HepG2 (cell line): ENCODE data around the gene RMDN2. TPM values are rescaled to one million over a fixed set of nuclear protein-coding genes. Genes with fewer than 3 reads are reported as not detected.

Source experiments
- ATAC-seq: fragments of 200-7000 bp; cut with Tn5 transposase; 3 replicates; pipeline ENCODE4 v1.9.1; 2020; ENCODE audit warnings: mild to moderate bottlenecking, moderate library complexity
- BruUV-seq: library from RNA; stranded (reverse); fragments of 400-500 nt; replicated peaks from 2 replicates; lab custom pipeline; 2021; lab: Mats Ljungman, UMichigan
- CTCF ChIA-PET: fragments of 300-600 bp; formaldehyde crosslinking; extraction: SDS; loops from one replicate; lab custom pipeline; 2021; ENCODE audit warnings: low total read pairs, inconsistent platforms, low intra/inter-chr PET ratio; lab: Yijun Ruan, JAX
- POLR2A ChIA-PET: fragments of 350-600 bp; sonication (Branson Sonifier 250); formaldehyde crosslinking; loops from one replicate; lab custom pipeline; 2020; ENCODE audit warnings: antibody characterized with exemption, inconsistent platforms; lab: Yijun Ruan, JAX
- DNase-seq: peaks from one replicate; pipeline ENCODE4 v3.0.0-alpha.2; 2015; ENCODE audit warnings: low spot score
- FAIRE-seq: peaks from 3 replicates; lab custom pipeline; 2011; peaks lifted over from hg19 to GRCh38; lab: Jason Lieb, UNC
- H2AFZ ChIP-seq: one replicate; pipeline ENCODE4 v1.6.1; 2011; ENCODE audit warnings: low read length, inconsistent platforms
- H3K27ac ChIP-seq: fragments of 300-600 bp; 3 replicates; pipeline ENCODE4 v1.8.0; 2011; ENCODE audit warnings: mixed run types, mild to moderate bottlenecking, mixed read lengths, low read length, inconsistent platforms; ENCODE audit not compliant: insufficient read depth; ENCODE audit errors: extremely low read length
- H3K27me3 ChIP-seq, 2 experiments: fragments of 200-600 bp in 1 of 2; 2 replicates in 1 of 2; 3 replicates in 1 of 2; pipeline versions ENCODE4 v1.6.0 to v1.8.0; 2011; ENCODE audit warnings: low read length in 2 of 2, mild to moderate bottlenecking in 2 of 2, moderate library complexity in 2 of 2, inconsistent platforms in 1 of 2; ENCODE audit not compliant: insufficient read depth in 2 of 2, control insufficient read depth in 1 of 2
- H3K36me3 ChIP-seq, 2 experiments: fragments of 200-600 bp in 1 of 2; replicated peaks in 1 of 2; 2 replicates in 1 of 2; 3 replicates in 1 of 2; pipeline versions ENCODE4 v1.5.1 to v1.8.0; 2011; ENCODE audit warnings: low read length in 2 of 2, inconsistent platforms in 1 of 2; ENCODE audit not compliant: insufficient read depth in 2 of 2, control insufficient read depth in 1 of 2
- H3K4me1 ChIP-seq: 2 replicates; pipeline ENCODE4 v1.5.1; 2012; ENCODE audit warnings: low read length, inconsistent platforms; ENCODE audit not compliant: insufficient read depth
- H3K4me2 ChIP-seq: 2 replicates; pipeline ENCODE4 v1.6.0; 2011; ENCODE audit warnings: low read depth, low read length, inconsistent platforms
- H3K4me3 ChIP-seq, 3 experiments: fragments of 200-600 bp in 1 of 3; sonication (generic), shearing (Covaris generic) in 1 of 3; replicated peaks in 1 of 3; 2 replicates each; pipeline ENCODE4 v1.5.1; 2011 to 2016; ENCODE audit warnings: low read length in 3 of 3, inconsistent platforms in 2 of 3, low read depth in 2 of 3, mild to moderate bottlenecking in 2 of 3, control low read depth in 1 of 3, mixed read lengths in 1 of 3; ENCODE audit not compliant: insufficient read depth in 1 of 3
- H3K79me2 ChIP-seq: one replicate; pipeline ENCODE4 v1.6.1; 2011; ENCODE audit warnings: low read length, inconsistent platforms; ENCODE audit not compliant: insufficient read depth
- H3K9ac ChIP-seq: 2 replicates; pipeline ENCODE4 v1.6.0; 2011; ENCODE audit warnings: mild to moderate bottlenecking, low read depth, low read length, inconsistent platforms; ENCODE audit not compliant: insufficient read depth
- H3K9me3 ChIP-seq: 2 replicates; pipeline ENCODE4 v1.5.1; 2012; ENCODE audit warnings: mild to moderate bottlenecking, low read length
- H4K20me1 ChIP-seq: 2 replicates; pipeline ENCODE4 v1.6.0; 2011; ENCODE audit warnings: inconsistent platforms, mild to moderate bottlenecking, low read length, moderate library complexity; ENCODE audit not compliant: insufficient read depth
- ATF1 ChIP-seq: IDR thresholded peaks from 2 replicates; pipeline ENCODE4 v1.6.1; 2016; ENCODE audit warnings: mild to moderate bottlenecking, control low read depth
- CBFB ChIP-seq: sonication (generic); formaldehyde crosslinking; IDR thresholded peaks from 2 replicates; pipeline ENCODE4 v1.4.0; 2020; ENCODE audit warnings: missing genetic modification reagents
- CEBPB ChIP-seq: IDR thresholded peaks from 2 replicates; pipeline ENCODE4 v1.6.1; 2011; ENCODE audit warnings: low read depth, low read length, improper control_type of control experiment, borderline replicate concordance
- HNRNPUL1 ChIP-seq: fragments of 200-400 bp; formaldehyde crosslinking; IDR thresholded peaks from 2 replicates; pipeline ENCODE4 v1.6.1; 2017; ENCODE audit warnings: low read depth, mild to moderate bottlenecking, low read length, moderate library complexity
- MAF1 ChIP-seq: sonication (generic); formaldehyde crosslinking; IDR thresholded peaks from 2 replicates; pipeline ENCODE4 v1.5.0; 2020; ENCODE audit warnings: missing genetic modification reagents, borderline replicate concordance
- NAIF1 ChIP-seq: sonication (generic); formaldehyde crosslinking; IDR thresholded peaks from 2 replicates; pipeline ENCODE4 v1.5.0; 2020; ENCODE audit warnings: mild to moderate bottlenecking, missing genetic modification reagents, borderline replicate concordance
- NFATC3 ChIP-seq: sonication (generic); formaldehyde crosslinking; IDR thresholded peaks from 2 replicates; pipeline ENCODE4 v1.5.1; 2020; ENCODE audit warnings: mild to moderate bottlenecking, missing genetic modification reagents
- NR2F1 ChIP-seq, 2 experiments: fragments of 450-650 bp in 1 of 2; formaldehyde crosslinking in 1 of 2; IDR thresholded peaks; 2 replicates each; pipeline versions ENCODE4 v1.5.0 to v1.6.1; 2016 to 2020; ENCODE audit warnings: mild to moderate bottlenecking in 1 of 2, missing compliant biosample characterization in 1 of 2, missing genetic modification reagents in 1 of 2, moderate library complexity in 1 of 2
- PRMT3 ChIP-seq: sonication (generic); formaldehyde crosslinking; IDR thresholded peaks from 2 replicates; pipeline ENCODE4 v1.8.1; 2022; ENCODE audit warnings: low read depth, mild to moderate bottlenecking, moderate library complexity, missing genetic modification reagents, borderline replicate concordance
- SP140L ChIP-seq: sonication (generic); formaldehyde crosslinking; IDR thresholded peaks from 2 replicates; pipeline ENCODE4 v1.4.0; 2020; ENCODE audit warnings: missing genetic modification reagents, borderline replicate concordance
- TCF7 ChIP-seq: sonication (generic); IDR thresholded peaks from 2 replicates; pipeline ENCODE4 v1.6.1; 2016; ENCODE audit warnings: antibody characterized with exemption, low read depth
- ZBTB20 ChIP-seq: sonication (generic); formaldehyde crosslinking; IDR thresholded peaks from 2 replicates; pipeline ENCODE4 v1.8.1; 2023; ENCODE audit warnings: missing genetic modification reagents, low read depth, mild to moderate bottlenecking, borderline replicate concordance
- ZNF317 ChIP-seq: sonication (generic); formaldehyde crosslinking; IDR thresholded peaks from 2 replicates; pipeline ENCODE4 v1.5.0; 2020; ENCODE audit warnings: mild to moderate bottlenecking, missing genetic modification reagents
- ZNF44 ChIP-seq: sonication (generic); formaldehyde crosslinking; IDR thresholded peaks from 2 replicates; pipeline ENCODE4 v1.5.1; 2020; ENCODE audit warnings: mild to moderate bottlenecking, missing genetic modification reagents
- ZNF446 ChIP-seq: sonication (generic); formaldehyde crosslinking; IDR thresholded peaks from 2 replicates; pipeline ENCODE4 v1.5.0; 2020; ENCODE audit warnings: mild to moderate bottlenecking, missing genetic modification reagents
- ZNF629 ChIP-seq: sonication (generic); formaldehyde crosslinking; conservative IDR thresholded peaks from 2 replicates; pipeline ENCODE4 v1.5.0; 2020; ENCODE audit warnings: missing genetic modification reagents
- ZNF660 ChIP-seq: sonication (generic); formaldehyde crosslinking; IDR thresholded peaks from 2 replicates; pipeline ENCODE4 v1.5.1; 2020; ENCODE audit warnings: mild to moderate bottlenecking, low read depth, missing genetic modification reagents, borderline replicate concordance
- WGBS: methylation state at CpG from one replicate; pipeline ENCODE4 v1.1.6; 2017; ENCODE audit warnings: low lambda C conversion rate; 5-methylcytosine and 5-hydroxymethylcytosine counted together
- in situ Hi-C: cut with HindIII; loops from 2 replicates; pipeline ENCODE4 v1.10.0; 2017; ENCODE audit warnings: low pct_unique_long_range_greater_than_20kb; ENCODE audit not compliant: extremely low pct_ligation_motif_present
- intact Hi-C: fragments of 100-400 bp; cut with micrococcal nuclease; formaldehyde crosslinking; loops from one replicate; pipeline ENCODE4 v1.10.0; 2022; ENCODE audit not compliant: unreplicated experiment
- polyA plus RNA-seq, 8 experiments: library from polyadenylated mRNA; depleted of rRNA in 3 of 8; stranded (reverse) in 7 of 8; unstranded in 1 of 8; fragments of >200 nt; fragmentation: Illumina TruSeq in 4 of 8; extraction: Trizol in 4 of 8; gene quantifications; 2 replicates each; pipeline versions ENCODE4 v1.2.1 to v1.2.3, GENCODE V29; 2011 to 2016; ENCODE audit warnings: low read depth in 4 of 8, missing spikeins in 1 of 8, mixed read lengths in 1 of 8; ENCODE audit not compliant: insufficient read depth in 1 of 8
- total RNA-seq, 5 experiments: library from RNA; depleted of rRNA; stranded (reverse); fragments of >200 nt; fragmentation: Illumina TruSeq; extraction: Trizol; gene quantifications; 2 replicates each; pipeline ENCODE4 v1.2.3, GENCODE V29; 2016; ENCODE audit warnings: low read depth in 1 of 5
- TF ChIP-seq, protein P1 (sequence below), 2 experiments: fragments of 450-650 bp in 1 of 2; sonication (generic) in 1 of 2; formaldehyde crosslinking; IDR thresholded peaks; 2 replicates each; pipeline versions ENCODE4 v1.5.0 to v1.8.0; 2020 to 2022; ENCODE audit warnings: mild to moderate bottlenecking in 1 of 2, missing genetic modification reagents in 1 of 2
- TF ChIP-seq, protein P2 (sequence below): sonication (generic); formaldehyde crosslinking; IDR thresholded peaks from 2 replicates; pipeline ENCODE4 v1.8.0; 2022; ENCODE audit warnings: missing genetic modification reagents, low read depth, mild to moderate bottlenecking, borderline replicate concordance
- TF ChIP-seq, protein P3 (sequence below): sonication (generic); formaldehyde crosslinking; IDR thresholded peaks from 2 replicates; pipeline ENCODE4 v1.4.0; 2020; ENCODE audit warnings: mild to moderate bottlenecking, missing genetic modification reagents

RMDN2 gene
- total and polyA plus RNA-seq, 2 of the 13 experiments (the other 11 are each of a cell fraction or from before 2014, with no cell fraction given): 2.3 to 8.9 TPM

DNA sequence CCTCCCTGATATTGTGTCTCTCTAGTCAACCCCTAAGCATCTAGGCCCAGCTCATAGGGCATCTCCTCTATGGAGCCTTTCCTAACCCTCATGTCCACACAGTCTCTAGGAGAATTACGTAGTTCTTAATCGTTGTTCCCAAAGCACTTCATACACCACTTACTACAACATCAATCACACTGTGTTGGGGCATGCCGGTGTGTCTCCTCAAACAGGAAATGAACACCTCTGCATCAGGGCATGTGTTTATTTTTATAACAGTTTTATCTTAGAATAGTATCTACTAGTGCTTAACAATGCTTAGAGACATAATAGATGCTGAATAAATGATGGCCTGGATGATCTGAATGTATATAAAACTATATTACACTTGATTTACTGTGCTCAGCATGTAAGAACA lies 131.1 kb downstream of the RMDN2 start:
- in situ Hi-C loops: no loop called here
- ATAC-seq: no peak
- BruUV-seq: no TSS peak

More for the DNA sequence above, 131.1 kb downstream of the RMDN2 start:
- no peak overlapping the region for H3K4me2 ChIP-seq
- H3K4me3 ChIP-seq: no peak overlapping the region
- H3K9me3 ChIP-seq: no peaks in the 10 kb centered on the region
- no peak for TF ChIP-seq TCF7
- no peak for TF ChIP-seq ZNF44 (CRISPR knock-in tag)
- no peak for TF ChIP-seq HNRNPUL1
- TF ChIP-seq, protein P1, sequence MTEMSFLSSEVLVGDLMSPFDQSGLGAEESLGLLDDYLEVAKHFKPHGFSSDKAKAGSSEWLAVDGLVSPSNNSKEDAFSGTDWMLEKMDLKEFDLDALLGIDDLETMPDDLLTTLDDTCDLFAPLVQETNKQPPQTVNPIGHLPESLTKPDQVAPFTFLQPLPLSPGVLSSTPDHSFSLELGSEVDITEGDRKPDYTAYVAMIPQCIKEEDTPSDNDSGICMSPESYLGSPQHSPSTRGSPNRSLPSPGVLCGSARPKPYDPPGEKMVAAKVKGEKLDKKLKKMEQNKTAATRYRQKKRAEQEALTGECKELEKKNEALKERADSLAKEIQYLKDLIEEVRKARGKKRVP (CRISPR knock-in tag; IDR thresholded peaks at IDR 0.05): no peak
- TF ChIP-seq PRMT3 (CRISPR knock-in tag): no peak
- no peak for TF ChIP-seq NFATC3 (CRISPR knock-in tag)
- TF ChIP-seq ZNF446 (CRISPR knock-in tag): no peak
- TF ChIP-seq ATF1: no peak
- TF ChIP-seq, protein P2, sequence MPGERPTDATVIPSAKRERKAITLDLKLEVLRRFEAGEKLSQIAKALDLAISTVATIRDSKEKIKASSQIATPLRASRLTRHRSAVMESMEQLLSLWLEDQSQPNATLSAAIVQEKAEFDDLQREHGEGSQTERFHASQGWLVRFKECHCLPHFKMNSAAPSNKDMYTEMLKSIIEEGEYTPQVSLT (CRISPR knock-in tag): no peak
- TF ChIP-seq ZNF660 (CRISPR knock-in tag): no peak
- no peak for TF ChIP-seq NR2F1 (CRISPR knock-in tag; IDR thresholded peaks at IDR 0.05)
- TF ChIP-seq, protein P3, sequence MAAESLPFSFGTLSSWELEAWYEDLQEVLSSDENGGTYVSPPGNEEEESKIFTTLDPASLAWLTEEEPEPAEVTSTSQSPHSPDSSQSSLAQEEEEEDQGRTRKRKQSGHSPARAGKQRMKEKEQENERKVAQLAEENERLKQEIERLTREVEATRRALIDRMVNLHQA (CRISPR knock-in tag): no peak
- TF ChIP-seq CBFB: no peak
- TF ChIP-seq MAF1 (CRISPR knock-in tag): no peak
- TF ChIP-seq ZNF317 (CRISPR knock-in tag): no peak
- TF ChIP-seq ZNF629: no peak
- no peak for TF ChIP-seq NAIF1 (CRISPR knock-in tag)
- TF ChIP-seq SP140L: no peak
- TF ChIP-seq CEBPB: no peak
- no peak for TF ChIP-seq ZBTB20 (CRISPR knock-in tag)
- POLR2A ChIA-PET: no interaction called here
- no peaks in the 10 kb centered on the region for H3K79me2 ChIP-seq
- 33% methylated on average over 3 of the region's 3 CpGs for WGBS
- intact Hi-C loops: no loop called here
- no peaks in the 10 kb centered on the region for H3K4me1 ChIP-seq
- FAIRE-seq (no peak), DNase-seq (no peak)
- no peaks in the 10 kb centered on the region; a peak in 1 of 5 replicates for H3K27me3 ChIP-seq
- CTCF ChIA-PET: no interaction called here
- H3K36me3 ChIP-seq: no peaks in the 10 kb centered on the region
- H4K20me1 ChIP-seq: no peaks in the 10 kb centered on the region
- H3K9ac ChIP-seq: no peak overlapping the region
- no peak overlapping the region for H2AFZ ChIP-seq
- no peak overlapping the region for H3K27ac ChIP-seq
